Bone marrow (tissue), 2 donors: ENCODE results near the gene ESM1.

Source experiments
- DNase-seq, 2 donors: peaks; one replicate each; lab custom pipeline; 2025; lab: John Stamatoyannopoulos, UW

ESM1 gene

GRCh38 chr5:54981928-54982327 lies 3.5 kb downstream of the ESM1 start:
- DNase-seq, result no peak

- no peak for DNase-seq
Observed at GRCh38 chr5:54975701-54976100, 9.7 kb downstream of the ESM1 start.

- no peak for DNase-seq
Observed at GRCh38 chr5:54969856-54970828, 15.3 kb downstream of the ESM1 start.

GRCh38 chr5:54969242-54969641 lies 16.2 kb downstream of the ESM1 start:
- no peak for DNase-seq

GRCh38 chr5:54965806-54966205 lies 19.6 kb downstream of the ESM1 start:
- no peak for DNase-seq

GRCh38 chr5:54964405-54964804 lies 21.0 kb downstream of the ESM1 start:
- no peak for DNase-seq

- DNase-seq, result no peak
Observed at GRCh38 chr5:54959673-54960418, 25.5 kb downstream of the ESM1 start.

GRCh38 chr5:54956922-54957321 lies 28.5 kb downstream of the ESM1 start:
- DNase-seq, result no peak

GRCh38 chr5:54947187-54947586 lies 38.2 kb downstream of the ESM1 start:
- no peak for DNase-seq

GRCh38 chr5:54946306-54946819 lies 39.0 kb downstream of the ESM1 start:
- no peak for DNase-seq

GRCh38 chr5:54944364-54944763 lies 41.0 kb downstream of the ESM1 start:
- peak in 1 of 2 donors; percentile 0 for DNase-seq

GRCh38 chr5:54942064-54942778 lies 43.2 kb downstream of the ESM1 start:
- DNase-seq, result no peak

GRCh38 chr5:54936201-54936600 lies 49.2 kb downstream of the ESM1 start:
- no peak for DNase-seq

GRCh38 chr5:54932789-54933188 lies 52.6 kb downstream of the ESM1 start:
- DNase-seq, result no peak

GRCh38 chr5:54930736-54931135 lies 54.7 kb downstream of the ESM1 start:
- no peak for DNase-seq
